ENCODE measurements around the gene SLC22A2. TPM values are rescaled to one million over a fixed set of nuclear protein-coding genes. Genes with fewer than 3 reads are reported as not detected.

SLC22A2 gene
- total and polyA plus RNA-seq, 4 donors = not detected

GRCh38 chr6:160270347-160270746, 11.7 kb upstream of the SLC22A2 start:
- H3K9ac ChIP-seq (ENCODE audit: low read depth in 1 of 2, low read length in 2 of 2) = no peak overlapping the region

GRCh38 chr6:160269771-160270170, 11.2 kb upstream of the SLC22A2 start:
- Histone ChIP-seq H3K9me3 (ENCODE audit: control insufficient read depth in 4 of 4, low read length in 3 of 4) (no peaks in the 10 kb centered on the region), H3K27me3 (ENCODE audit: control insufficient read depth in 4 of 4, insufficient read depth in 4 of 4, low read length in 3 of 4) (no peaks in the 10 kb centered on the region), H3K4me1 (ENCODE audit: control insufficient read depth in 4 of 4, insufficient read depth in 4 of 4, low read length in 3 of 4) (peaks cover 0 to 8% (median 5%) of the 10 kb centered on the region in 4 donors), H3K4me3 (ENCODE audit: low read depth in 1 of 3, low read length in 3 of 3) (no peak overlapping the region), H3K36me3 (ENCODE audit: control insufficient read depth in 4 of 4, insufficient read depth in 3 of 4, low read depth in 1 of 4, low read length in 3 of 4) (no peaks in the 10 kb centered on the region), H3K27ac (ENCODE audit: low read depth in 1 of 2, low read length in 2 of 2) (no peak overlapping the region), H3K9ac (ENCODE audit: low read depth in 1 of 2, low read length in 2 of 2) (no peak overlapping the region)
- TF ChIP-seq REST (IDR thresholded peaks at IDR 0.05) (no peak), MAX (IDR thresholded peaks at IDR 0.05) (no peak), TAF1 (conservative IDR thresholded peaks at IDR 0.05) (no peak), CTCF (IDR thresholded peaks at IDR 0.05; ENCODE audit: low read depth, low read length, missing input control) (no peak), EGR1 (IDR thresholded peaks at IDR 0.05; ENCODE audit: low read depth in 2 of 2) (no peak), YY1 (IDR thresholded peaks at IDR 0.05) (no peak)
- DNase-seq (ENCODE audit: low spot score) = no peak
- WGBS = 93% methylated on average over 3 of the region's 3 CpGs

More at GRCh38 chr6:160270347-160270746, 11.7 kb upstream of the SLC22A2 start:
- Histone ChIP-seq H3K9me3 (ENCODE audit: control insufficient read depth in 4 of 4, low read length in 3 of 4) (no peaks in the 10 kb centered on the region), H3K27ac (ENCODE audit: low read depth in 1 of 2, low read length in 2 of 2) (no peak overlapping the region), H3K27me3 (ENCODE audit: control insufficient read depth in 4 of 4, insufficient read depth in 4 of 4, low read length in 3 of 4) (no peaks in the 10 kb centered on the region), H3K36me3 (ENCODE audit: control insufficient read depth in 4 of 4, insufficient read depth in 3 of 4, low read depth in 1 of 4, low read length in 3 of 4) (no peaks in the 10 kb centered on the region), H3K4me1 (ENCODE audit: control insufficient read depth in 4 of 4, insufficient read depth in 4 of 4, low read length in 3 of 4) (peaks cover 0 to 9% (median 8%) of the 10 kb centered on the region in 4 donors), H3K4me3 (ENCODE audit: low read depth in 1 of 3, low read length in 3 of 3) (no peak overlapping the region)
- DNase-seq (ENCODE audit: low spot score) = no peak
- TF ChIP-seq FOXA1 (IDR thresholded peaks at IDR 0.05) = no peak
- TF ChIP-seq SP1 (IDR thresholded peaks at IDR 0.05) = no peak
- TF ChIP-seq ATF3 (IDR thresholded peaks at IDR 0.05) = no peak
- TF ChIP-seq YY1 (IDR thresholded peaks at IDR 0.05) = no peak
- no peak for TF ChIP-seq NR2F2 (IDR thresholded peaks at IDR 0.05)
- TF ChIP-seq GABPA (IDR thresholded peaks at IDR 0.05 in 1 of 2, conservative IDR thresholded peaks at IDR 0.05 in 1 of 2) = no peak
- 87% methylated on average over 6 of the region's 6 CpGs for WGBS

- Histone ChIP-seq H3K9me3 (ENCODE audit: control insufficient read depth in 4 of 4, low read length in 3 of 4) (no peaks in the 10 kb centered on the region), H3K4me1 (ENCODE audit: control insufficient read depth in 4 of 4, insufficient read depth in 4 of 4, low read length in 3 of 4) (peaks cover 0 to 3% (median 1%) of the 10 kb centered on the region in 4 donors), H3K27ac (ENCODE audit: low read depth in 1 of 2, low read length in 2 of 2) (no peak overlapping the region), H3K4me3 (ENCODE audit: low read depth in 1 of 3, low read length in 3 of 3) (no peak overlapping the region), H3K9ac (ENCODE audit: low read depth in 1 of 2, low read length in 2 of 2) (no peak overlapping the region), H3K27me3 (ENCODE audit: control insufficient read depth in 4 of 4, insufficient read depth in 4 of 4, low read length in 3 of 4) (no peaks in the 10 kb centered on the region), H3K36me3 (ENCODE audit: control insufficient read depth in 4 of 4, insufficient read depth in 3 of 4, low read depth in 1 of 4, low read length in 3 of 4) (no peaks in the 10 kb centered on the region)
- DNase-seq (ENCODE audit: low spot score) = no peak
- WGBS = 88% methylated on average over 4 of the region's 4 CpGs
- no peak for TF ChIP-seq FOXA1 (IDR thresholded peaks at IDR 0.05)
- TF ChIP-seq RAD21 (IDR thresholded peaks at IDR 0.05) = no peak
- no peak for TF ChIP-seq FOXA2 (IDR thresholded peaks at IDR 0.05)
- no peak for TF ChIP-seq CTCF (IDR thresholded peaks at IDR 0.05; ENCODE audit: low read depth, low read length, missing input control)
- TF ChIP-seq JUND (IDR thresholded peaks at IDR 0.05) = no peak
- no peak for TF ChIP-seq SP1 (IDR thresholded peaks at IDR 0.05)
- no peak for TF ChIP-seq MAX (IDR thresholded peaks at IDR 0.05)
- TF ChIP-seq RXRA (IDR thresholded peaks at IDR 0.05) = no peak
- no peak for TF ChIP-seq REST (IDR thresholded peaks at IDR 0.05)
- no peak for TF ChIP-seq NR2F2 (IDR thresholded peaks at IDR 0.05)
Measured at GRCh38 chr6:160269023-160269521, 10.5 kb upstream of the SLC22A2 start.

Measured in liver (tissue), 9 donors.